ENCODE measurements around the gene TRAF1.

- TF ChIP-seq CTCF (IDR thresholded peaks at IDR 0.05) (no peak), ATF2 (CRISPR knock-in tag; IDR thresholded peaks at IDR 0.05; ENCODE audit: borderline replicate concordance, low read depth) (no peak), SMAD4 (CRISPR knock-in tag; IDR thresholded peaks at IDR 0.05) (no peak), ELF4 (CRISPR knock-in tag; IDR thresholded peaks at IDR 0.05; ENCODE audit: low read depth) (no peak), AFF4 (CRISPR knock-in tag; IDR thresholded peaks at IDR 0.05; ENCODE audit: borderline replicate concordance) (no peak), NR1H2 (CRISPR knock-in tag; IDR thresholded peaks at IDR 0.05) (no peak), ESRRA (CRISPR knock-in tag; IDR thresholded peaks at IDR 0.05; ENCODE audit: borderline replicate concordance) (no peak), ZNF263 (CRISPR knock-in tag; IDR thresholded peaks at IDR 0.05; ENCODE audit: low read depth) (no peak)
- TF ChIP-seq, protein P1, sequence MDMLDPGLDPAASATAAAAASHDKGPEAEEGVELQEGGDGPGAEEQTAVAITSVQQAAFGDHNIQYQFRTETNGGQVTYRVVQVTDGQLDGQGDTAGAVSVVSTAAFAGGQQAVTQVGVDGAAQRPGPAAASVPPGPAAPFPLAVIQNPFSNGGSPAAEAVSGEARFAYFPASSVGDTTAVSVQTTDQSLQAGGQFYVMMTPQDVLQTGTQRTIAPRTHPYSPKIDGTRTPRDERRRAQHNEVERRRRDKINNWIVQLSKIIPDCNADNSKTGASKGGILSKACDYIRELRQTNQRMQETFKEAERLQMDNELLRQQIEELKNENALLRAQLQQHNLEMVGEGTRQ (CRISPR knock-in tag; IDR thresholded peaks at IDR 0.05) = no peak
Observed at GRCh38 chr9:120891884-120892747, 34.5 kb downstream of the TRAF1 start.

Measured in WTC11 (cell line).